ENCODE data around the gene GRM7. TPM values are rescaled to one million over a fixed set of nuclear protein-coding genes. Genes with fewer than 3 reads are reported as not detected.

The GRM7 gene
- total RNA-seq, 1 donor from 2014 or later = 0.34 TPM

DNA sequence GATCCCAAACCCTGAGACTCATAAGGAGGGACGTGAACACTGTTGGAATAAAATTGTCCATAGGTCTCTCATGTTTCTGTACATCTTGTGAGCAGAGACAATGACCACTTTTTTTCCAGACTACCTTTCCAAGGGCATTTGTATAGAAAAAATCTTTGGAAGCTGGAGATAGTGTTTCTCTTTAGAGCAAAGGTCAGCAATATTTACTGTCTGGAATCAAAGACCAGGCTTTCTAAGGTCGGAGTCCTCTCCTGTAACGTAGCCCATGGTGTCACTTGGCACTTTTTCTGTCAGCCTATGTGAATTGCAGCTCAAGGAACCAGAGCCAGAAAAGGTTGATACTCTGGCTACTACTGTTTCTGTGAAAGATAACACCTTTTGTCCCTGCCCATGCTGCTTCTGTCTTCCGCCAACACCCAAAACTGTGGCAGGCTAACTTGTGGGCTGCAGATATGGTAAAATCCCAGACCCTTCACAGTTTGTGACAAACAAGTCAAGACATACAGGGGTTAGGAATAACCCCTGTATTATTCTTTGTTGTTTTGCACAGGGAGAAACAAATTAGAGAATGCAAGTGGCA is 578.3 kb downstream of the GRM7 start:
- no peaks in the 10 kb centered on the region for H3K4me1 Mint-ChIP-seq (ENCODE audit: low read depth)
- no peak for DNase-seq (ENCODE audit: low spot score, unreplicated experiment)
- no peak overlapping the region for H3K27ac Mint-ChIP-seq
- H3K27me3 Mint-ChIP-seq = peaks cover 4% of the 10 kb centered on the region
- H3K4me3 Mint-ChIP-seq (ENCODE audit: low read depth) = no peak overlapping the region
- H3K36me3 Mint-ChIP-seq (ENCODE audit: insufficient read depth) = no peaks in the 10 kb centered on the region
- peaks cover 4% of the 10 kb centered on the region for H3K9me3 Mint-ChIP-seq (ENCODE audit: low read depth)
- TF ChIP-seq, protein P1, sequence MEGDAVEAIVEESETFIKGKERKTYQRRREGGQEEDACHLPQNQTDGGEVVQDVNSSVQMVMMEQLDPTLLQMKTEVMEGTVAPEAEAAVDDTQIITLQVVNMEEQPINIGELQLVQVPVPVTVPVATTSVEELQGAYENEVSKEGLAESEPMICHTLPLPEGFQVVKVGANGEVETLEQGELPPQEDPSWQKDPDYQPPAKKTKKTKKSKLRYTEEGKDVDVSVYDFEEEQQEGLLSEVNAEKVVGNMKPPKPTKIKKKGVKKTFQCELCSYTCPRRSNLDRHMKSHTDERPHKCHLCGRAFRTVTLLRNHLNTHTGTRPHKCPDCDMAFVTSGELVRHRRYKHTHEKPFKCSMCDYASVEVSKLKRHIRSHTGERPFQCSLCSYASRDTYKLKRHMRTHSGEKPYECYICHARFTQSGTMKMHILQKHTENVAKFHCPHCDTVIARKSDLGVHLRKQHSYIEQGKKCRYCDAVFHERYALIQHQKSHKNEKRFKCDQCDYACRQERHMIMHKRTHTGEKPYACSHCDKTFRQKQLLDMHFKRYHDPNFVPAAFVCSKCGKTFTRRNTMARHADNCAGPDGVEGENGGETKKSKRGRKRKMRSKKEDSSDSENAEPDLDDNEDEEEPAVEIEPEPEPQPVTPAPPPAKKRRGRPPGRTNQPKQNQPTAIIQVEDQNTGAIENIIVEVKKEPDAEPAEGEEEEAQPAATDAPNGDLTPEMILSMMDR (IDR thresholded peaks at IDR 0.05; ENCODE audit: unreplicated experiment) = no peak

DNA sequence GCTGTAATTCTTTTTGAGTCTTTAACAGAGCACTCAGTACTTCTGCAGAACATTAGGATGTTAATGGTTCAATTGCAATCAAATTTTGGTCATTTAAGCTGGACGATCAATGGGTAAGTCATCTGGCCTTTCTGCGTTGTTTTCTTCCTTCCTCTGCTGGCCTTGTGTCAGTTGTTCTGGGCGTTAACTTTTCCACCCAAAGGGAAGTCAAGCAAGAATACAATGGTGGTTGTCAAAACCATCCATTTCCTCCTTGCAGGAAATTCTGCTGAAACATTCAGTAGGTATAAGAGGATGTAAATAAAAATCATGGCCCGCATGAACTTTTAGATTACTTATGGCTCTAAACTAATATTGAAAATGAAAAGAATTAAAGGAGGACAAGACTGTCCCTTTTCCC is 584.0 kb downstream of the GRM7 start:
- H3K9me3 Mint-ChIP-seq (ENCODE audit: low read depth) = peaks cover 4% of the 10 kb centered on the region
- H3K4me3 Mint-ChIP-seq (ENCODE audit: low read depth) = no peak overlapping the region
- peaks cover 9% of the 10 kb centered on the region for H3K4me1 Mint-ChIP-seq (ENCODE audit: low read depth)
- peaks cover under 1% of the 10 kb centered on the region for H3K27me3 Mint-ChIP-seq
- DNase-seq (ENCODE audit: low spot score, unreplicated experiment) = no peak
- TF ChIP-seq, protein P1 (IDR thresholded peaks at IDR 0.05; ENCODE audit: unreplicated experiment) = no peak
- H3K36me3 Mint-ChIP-seq (ENCODE audit: insufficient read depth) = no peaks in the 10 kb centered on the region
- no peak overlapping the region for H3K27ac Mint-ChIP-seq

DNA sequence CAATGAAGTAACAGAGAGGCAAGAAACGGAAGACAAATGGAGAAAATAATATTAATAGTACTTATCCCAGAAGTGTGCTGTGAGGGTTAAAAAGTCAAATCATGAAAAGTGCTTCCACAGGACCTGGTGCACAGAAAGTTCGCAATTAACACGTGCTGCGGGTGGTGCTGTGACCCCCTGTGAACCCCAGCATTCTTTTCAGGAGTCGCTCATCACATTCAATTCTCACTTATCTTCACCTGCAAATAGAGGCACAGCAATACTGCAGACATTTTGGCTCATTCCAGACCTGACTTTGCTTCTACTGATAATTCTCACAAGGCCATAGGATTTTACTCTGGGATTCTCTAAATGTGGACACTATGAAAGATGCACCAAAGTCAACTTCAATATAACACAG is 584.4 kb downstream of the GRM7 start:
- Mint-ChIP-seq H3K9me3 (ENCODE audit: low read depth) (peaks cover 4% of the 10 kb centered on the region), H3K27ac (no peak overlapping the region), H3K4me3 (ENCODE audit: low read depth) (no peak overlapping the region), H3K27me3 (no peaks in the 10 kb centered on the region), H3K36me3 (ENCODE audit: insufficient read depth) (no peaks in the 10 kb centered on the region), H3K4me1 (ENCODE audit: low read depth) (peaks cover 9% of the 10 kb centered on the region)
- TF ChIP-seq, protein P1 (IDR thresholded peaks at IDR 0.05; ENCODE audit: unreplicated experiment) = no peak
- no peak for DNase-seq (ENCODE audit: low spot score, unreplicated experiment)

DNA sequence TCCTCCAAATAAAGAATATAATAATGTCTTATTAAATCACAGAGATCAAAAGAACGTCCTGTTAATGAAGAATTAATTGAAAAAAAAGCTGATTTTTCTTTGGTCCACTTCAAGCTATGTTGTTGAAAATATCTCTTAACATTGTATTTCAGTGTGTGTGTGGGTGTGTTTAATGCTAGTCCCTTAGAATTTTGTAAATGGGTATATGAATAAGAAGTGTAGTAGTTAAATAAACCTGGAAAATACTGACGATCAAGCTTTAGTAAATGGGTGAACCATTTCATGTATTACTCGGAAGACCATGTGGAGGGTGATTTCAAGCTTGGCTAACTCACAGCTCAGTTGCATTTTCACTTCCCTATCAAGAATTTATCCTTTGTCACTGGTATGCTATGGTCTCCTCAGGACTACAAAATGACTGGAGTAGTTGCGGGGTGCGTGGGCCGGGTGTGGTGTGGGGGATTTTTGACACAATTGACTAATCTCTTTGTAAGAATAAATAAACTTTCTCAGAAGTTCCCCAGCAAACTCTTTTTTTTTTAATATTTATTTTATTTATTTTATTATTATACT is 586.4 kb downstream of the GRM7 start:
- no peak overlapping the region for H3K4me3 Mint-ChIP-seq (ENCODE audit: low read depth)
- H3K9me3 Mint-ChIP-seq (ENCODE audit: low read depth) = no peaks in the 10 kb centered on the region
- no peaks in the 10 kb centered on the region for H3K27me3 Mint-ChIP-seq
- no peak for DNase-seq (ENCODE audit: low spot score, unreplicated experiment)
- TF ChIP-seq, protein P1 (IDR thresholded peaks at IDR 0.05; ENCODE audit: unreplicated experiment) = no peak
- H3K4me1 Mint-ChIP-seq (ENCODE audit: low read depth) = peaks cover 9% of the 10 kb centered on the region
- H3K36me3 Mint-ChIP-seq (ENCODE audit: insufficient read depth) = no peaks in the 10 kb centered on the region
- no peak overlapping the region for H3K27ac Mint-ChIP-seq

DNA sequence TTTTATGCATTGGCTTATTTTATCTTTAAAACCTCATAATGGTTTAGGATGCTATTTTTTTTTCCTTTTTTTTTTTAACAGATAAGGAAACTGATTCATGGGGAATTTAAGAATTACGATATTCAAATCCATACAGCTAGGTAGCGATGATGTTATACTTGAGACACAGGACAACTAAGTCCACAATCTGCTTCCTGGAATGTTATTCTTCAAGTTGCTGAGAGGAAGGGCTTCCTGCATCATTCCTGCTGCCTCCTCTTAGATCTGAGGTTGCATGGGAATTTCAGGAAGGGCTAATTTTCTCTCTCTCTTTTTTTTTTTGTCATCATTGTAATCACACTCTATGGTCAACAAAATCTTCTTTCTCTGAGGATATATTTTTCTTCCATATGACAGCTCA is 595.5 kb downstream of the GRM7 start:
- H3K4me1 Mint-ChIP-seq (ENCODE audit: low read depth) = no peaks in the 10 kb centered on the region
- no peak overlapping the region for H3K4me3 Mint-ChIP-seq (ENCODE audit: low read depth)
- TF ChIP-seq, protein P1 (IDR thresholded peaks at IDR 0.05; ENCODE audit: unreplicated experiment) = no peak
- H3K36me3 Mint-ChIP-seq (ENCODE audit: insufficient read depth) = no peaks in the 10 kb centered on the region
- H3K27me3 Mint-ChIP-seq = no peaks in the 10 kb centered on the region
- DNase-seq (ENCODE audit: low spot score, unreplicated experiment) = no peak
- no peaks in the 10 kb centered on the region for H3K9me3 Mint-ChIP-seq (ENCODE audit: low read depth)
- no peak overlapping the region for H3K27ac Mint-ChIP-seq

Data from progenitor cell of endocrine pancreas (in vitro differentiated cells).